PC-9 (cell line): ENCODE data around the gene PROZ.

Experiments used
- CTCF ChIP-seq: fragments of 200-600 bp; sonication (generic); conservative IDR thresholded peaks from 2 replicates; pipeline ENCODE4 v1.6.1; 2017; ENCODE audit warnings: mixed run types, antibody characterized with exemption, mild to moderate bottlenecking, moderate library complexity
- EZH2 ChIP-seq: fragments of 200-600 bp; sonication (generic); IDR thresholded peaks from 2 replicates; pipeline ENCODE4 v1.8.0; 2017; ENCODE audit warnings: antibody characterized with exemption, low read depth

- TF ChIP-seq CTCF (no peak), EZH2 (no peak)
These were observed 45.3 kb downstream of the PROZ start for GRCh38 chr13:113203507-113204377.
